Large intestine (tissue), 3 donors: ENCODE data around the gene KIF7. TPM values are rescaled to one million over a fixed set of nuclear protein-coding genes. Genes with fewer than 3 reads are reported as not detected.

Source experiments
- DNase-seq, 2 donors: peaks; one replicate each; pipeline versions ENCODE4 v3.0.0 to v3.0.0-alpha.2; 2013
- H3K27ac ChIP-seq: one replicate; pipeline ENCODE4 v1.5.1; 2013; ENCODE audit warnings: low read length
- H3K27me3 ChIP-seq: 2 replicates; pipeline ENCODE4 v1.6.1; 2013; ENCODE audit warnings: low read length; ENCODE audit not compliant: control insufficient read depth, insufficient read depth
- H3K36me3 ChIP-seq: 2 replicates; pipeline ENCODE4 v1.6.1; 2013; ENCODE audit warnings: low read length; ENCODE audit not compliant: control insufficient read depth, insufficient read depth
- H3K4me1 ChIP-seq: one replicate; pipeline ENCODE4 v1.6.1; 2013; ENCODE audit warnings: low read length; ENCODE audit not compliant: control insufficient read depth, insufficient read depth
- H3K4me3 ChIP-seq: one replicate; pipeline ENCODE4 v1.5.1; 2013; ENCODE audit warnings: low read length
- H3K9me3 ChIP-seq: one replicate; pipeline ENCODE4 v1.6.1; 2013; ENCODE audit warnings: mild to moderate bottlenecking, low read depth, low read length, moderate library complexity; ENCODE audit not compliant: control insufficient read depth
- WGBS: methylation state at CpG from one replicate; pipeline ENCODE4 v1.1.5; 2013; ENCODE audit warnings: low lambda C conversion rate; ENCODE audit not compliant: insufficient coverage; 5-methylcytosine and 5-hydroxymethylcytosine counted together
- polyA plus RNA-seq: library from polyadenylated mRNA; unstranded; fragments of 120-200 nt; gene quantifications from one replicate; pipeline ENCODE4 v1.2.1, GENCODE V29; 2013

Gene KIF7
- polyA plus RNA-seq, 1 donor: 3.7 TPM

DNA sequence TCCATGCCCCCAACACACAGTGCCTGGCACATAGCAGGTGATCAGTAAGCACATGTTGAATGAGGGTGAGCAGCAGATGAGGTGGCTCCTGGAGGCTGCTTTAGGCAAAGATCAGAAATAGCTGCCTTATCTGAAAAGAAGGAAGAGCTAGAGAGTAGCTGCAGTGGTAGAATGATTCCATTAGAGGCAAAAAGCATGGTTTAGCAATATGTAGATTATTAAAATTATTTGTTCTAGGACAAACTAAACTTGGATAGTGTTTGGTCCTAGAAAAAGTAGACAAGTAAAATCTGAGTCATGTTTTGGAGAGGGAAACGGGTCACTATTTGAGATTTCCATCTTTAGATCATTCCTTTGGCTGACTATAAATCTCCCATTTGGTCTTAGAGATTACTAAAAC lies 32.1 kb downstream of the KIF7 start:
- 100% methylated on average over 1 of the region's 1 CpG for WGBS
- Histone ChIP-seq H3K36me3 (peaks cover 52% of the 10 kb centered on the region), H3K27ac (no peak overlapping the region), H3K4me1 (no peaks in the 10 kb centered on the region), H3K27me3 (no peaks in the 10 kb centered on the region), H3K4me3 (no peak overlapping the region), H3K9me3 (no peaks in the 10 kb centered on the region)
- DNase-seq: no peak

DNA sequence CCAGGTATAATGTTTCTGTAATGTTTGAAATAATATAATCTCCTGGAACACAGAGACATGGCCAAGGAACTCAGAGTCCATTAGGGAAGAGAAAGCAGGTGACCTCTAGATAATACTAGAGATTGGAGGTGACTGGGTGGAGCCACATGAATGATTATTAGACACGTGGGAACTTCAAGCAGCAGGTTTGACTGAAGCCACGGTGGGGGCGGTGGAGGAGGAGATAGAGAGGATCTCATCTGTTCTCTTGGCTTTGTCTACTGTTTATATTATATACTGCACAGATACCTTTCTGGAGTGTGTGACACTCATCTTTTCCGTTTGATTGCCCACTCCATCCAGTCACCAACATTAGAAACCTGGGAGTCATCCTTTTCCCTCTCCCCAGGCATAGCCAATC lies 33.7 kb downstream of the KIF7 start:
- WGBS: 88% methylated on average over 1 of the region's 4 CpGs
- H3K4me3 ChIP-seq: no peak overlapping the region
- no peak overlapping the region for H3K27ac ChIP-seq
- H3K9me3 ChIP-seq: no peaks in the 10 kb centered on the region
- H3K27me3 ChIP-seq: no peaks in the 10 kb centered on the region
- H3K36me3 ChIP-seq: peaks cover 42% of the 10 kb centered on the region
- peak in 1 of 2 donors; percentile 32 for DNase-seq
- no peaks in the 10 kb centered on the region for H3K4me1 ChIP-seq

DNA sequence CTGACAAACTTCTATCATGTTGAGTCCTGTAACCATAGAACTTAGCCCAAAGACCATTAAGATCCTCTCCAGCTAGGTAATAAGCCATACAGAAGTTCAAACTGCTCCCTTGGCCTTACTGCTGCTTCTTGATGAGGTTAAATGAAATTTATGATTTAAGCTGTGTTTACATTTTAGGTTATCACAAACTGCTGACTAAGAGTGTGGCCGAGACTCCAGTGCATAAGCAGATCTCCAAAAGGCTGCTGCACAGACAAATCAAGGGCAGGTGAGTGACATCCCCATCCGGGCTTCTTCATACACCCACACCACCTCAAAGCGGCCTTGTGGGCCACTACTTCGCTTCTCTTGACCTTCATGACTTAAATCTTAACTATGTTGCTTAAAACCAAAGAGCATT lies 39.0 kb downstream of the KIF7 start:
- Histone ChIP-seq H3K4me1 (no peaks in the 10 kb centered on the region), H3K4me3 (no peak overlapping the region), H3K27me3 (no peaks in the 10 kb centered on the region), H3K27ac (no peak overlapping the region), H3K36me3 (peaks cover 17% of the 10 kb centered on the region), H3K9me3 (peaks cover 10% of the 10 kb centered on the region)
- no peak for DNase-seq
- WGBS: no CpG with 5 or more reads among the region's 4 CpGs

GRCh38 chr15:89615135-89615534 lies 40.1 kb downstream of the KIF7 start:
- no peak for DNase-seq
- WGBS: no CpG with 5 or more reads among the region's 1 CpG
- peaks cover 17% of the 10 kb centered on the region for H3K36me3 ChIP-seq

DNA sequence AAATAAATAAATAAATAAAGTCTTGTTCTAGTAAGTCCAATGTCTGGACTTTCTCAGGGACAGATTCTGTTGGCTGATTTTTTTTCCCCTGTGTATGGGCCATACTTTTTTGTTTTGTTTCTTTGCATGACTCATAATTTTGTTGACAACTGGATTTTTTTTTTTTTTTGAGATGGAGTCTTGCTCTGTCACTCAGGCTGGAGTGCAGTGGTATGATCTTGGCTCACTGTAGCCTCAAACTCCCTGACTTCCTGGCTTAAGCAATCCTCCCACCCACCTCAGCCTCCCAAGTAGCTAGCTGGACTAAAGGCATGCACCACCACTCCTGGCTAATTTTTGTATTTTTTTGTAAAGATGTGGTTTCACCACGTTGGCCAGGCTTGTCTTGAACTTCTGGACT lies 41.1 kb downstream of the KIF7 start:
- no CpG with 5 or more reads among the region's 1 CpG for WGBS
- Histone ChIP-seq H3K36me3 (peaks cover 12% of the 10 kb centered on the region), H3K9me3 (peaks cover 10% of the 10 kb centered on the region), H3K27me3 (no peaks in the 10 kb centered on the region), H3K4me1 (no peaks in the 10 kb centered on the region), H3K27ac (no peak overlapping the region), H3K4me3 (no peak overlapping the region)
- DNase-seq: no peak

More at GRCh38 chr15:89615135-89615534, 40.1 kb downstream of the KIF7 start:
- H3K9me3 ChIP-seq: peaks cover 10% of the 10 kb centered on the region
- H3K4me3 ChIP-seq: no peak overlapping the region
- no peaks in the 10 kb centered on the region for H3K4me1 ChIP-seq
- H3K27me3 ChIP-seq: no peaks in the 10 kb centered on the region
- no peak overlapping the region for H3K27ac ChIP-seq

GRCh38 chr15:89613031-89613430 lies 42.2 kb downstream of the KIF7 start:
- Histone ChIP-seq H3K36me3 (peaks cover 12% of the 10 kb centered on the region), H3K4me3 (no peak overlapping the region), H3K27me3 (no peaks in the 10 kb centered on the region), H3K4me1 (no peaks in the 10 kb centered on the region), H3K27ac (no peak overlapping the region), H3K9me3 (peaks cover 10% of the 10 kb centered on the region)
- DNase-seq: no peak
- WGBS: 100% methylated on average over 2 of the region's 2 CpGs

- WGBS: 100% methylated on average over 1 of the region's 2 CpGs
- H3K9me3 ChIP-seq: peaks cover 10% of the 10 kb centered on the region
- no peaks in the 10 kb centered on the region for H3K4me1 ChIP-seq
- no peak overlapping the region for H3K27ac ChIP-seq
- no peak overlapping the region for H3K4me3 ChIP-seq
- no peak for DNase-seq
- no peaks in the 10 kb centered on the region for H3K27me3 ChIP-seq
- H3K36me3 ChIP-seq: peaks cover 7% of the 10 kb centered on the region
These were observed 44.0 kb downstream of the KIF7 start for GRCh38 chr15:89611317-89611716.

DNA sequence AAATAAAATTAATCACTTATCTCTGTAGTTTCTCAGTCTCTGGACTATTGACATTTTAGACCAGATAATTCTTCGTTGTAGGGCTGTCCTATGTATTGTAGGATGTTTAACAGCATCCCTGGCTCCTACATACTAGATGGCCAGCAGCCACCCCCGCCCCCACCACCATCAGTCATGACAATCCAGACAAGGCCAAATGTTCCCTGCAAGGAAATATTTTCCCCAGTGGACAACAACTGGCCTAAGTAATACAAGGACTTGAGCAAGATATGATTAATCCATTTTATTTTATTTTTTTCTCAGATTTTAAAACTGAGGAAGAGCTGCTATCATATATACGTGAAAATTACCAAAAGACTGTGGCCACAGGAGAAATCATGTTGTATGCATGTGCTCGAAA lies 56.2 kb downstream of the KIF7 start:
- Histone ChIP-seq H3K4me1 (peaks cover 5% of the 10 kb centered on the region), H3K36me3 (peaks cover 9% of the 10 kb centered on the region), H3K27ac (no peak overlapping the region), H3K27me3 (no peaks in the 10 kb centered on the region), H3K4me3 (no peak overlapping the region), H3K9me3 (no peaks in the 10 kb centered on the region)
- WGBS: 100% methylated on average over 1 of the region's 4 CpGs
- DNase-seq: no peak

- Histone ChIP-seq H3K9me3 (no peaks in the 10 kb centered on the region), H3K4me3 (no peak overlapping the region), H3K27me3 (no peaks in the 10 kb centered on the region), H3K27ac (no peak overlapping the region), H3K36me3 (peaks cover 15% of the 10 kb centered on the region), H3K4me1 (peaks cover 5% of the 10 kb centered on the region)
- DNase-seq: no peak
- no CpG with 5 or more reads among the region's 4 CpGs for WGBS
These were observed 62.2 kb downstream of the KIF7 start for GRCh38 chr15:89593018-89593417.

DNA sequence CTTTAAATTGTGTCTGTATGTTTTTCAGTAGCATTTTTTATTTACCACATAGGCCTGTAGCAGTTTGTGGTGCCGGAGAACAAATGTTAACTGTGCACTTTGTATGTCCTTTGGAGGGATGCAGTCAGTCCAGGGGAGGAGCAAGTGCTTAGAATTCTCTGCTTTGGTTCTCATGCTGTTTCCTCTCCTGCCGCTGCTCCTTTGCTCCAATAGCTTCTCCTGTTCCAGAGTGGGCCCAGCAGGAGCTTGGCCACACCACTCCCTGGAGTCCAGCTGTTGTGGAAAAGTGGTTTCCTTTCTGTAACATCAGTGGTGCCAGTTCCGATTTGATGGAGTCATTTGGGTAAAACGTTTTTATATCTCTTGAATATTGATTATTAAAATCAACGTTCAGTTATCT lies 63.4 kb downstream of the KIF7 start:
- Histone ChIP-seq H3K27me3 (no peaks in the 10 kb centered on the region), H3K27ac (no peak overlapping the region), H3K36me3 (peaks cover 22% of the 10 kb centered on the region), H3K4me3 (no peak overlapping the region), H3K4me1 (peaks cover 5% of the 10 kb centered on the region), H3K9me3 (no peaks in the 10 kb centered on the region)
- 95% methylated on average over 4 of the region's 5 CpGs for WGBS
- no peak for DNase-seq

DNA sequence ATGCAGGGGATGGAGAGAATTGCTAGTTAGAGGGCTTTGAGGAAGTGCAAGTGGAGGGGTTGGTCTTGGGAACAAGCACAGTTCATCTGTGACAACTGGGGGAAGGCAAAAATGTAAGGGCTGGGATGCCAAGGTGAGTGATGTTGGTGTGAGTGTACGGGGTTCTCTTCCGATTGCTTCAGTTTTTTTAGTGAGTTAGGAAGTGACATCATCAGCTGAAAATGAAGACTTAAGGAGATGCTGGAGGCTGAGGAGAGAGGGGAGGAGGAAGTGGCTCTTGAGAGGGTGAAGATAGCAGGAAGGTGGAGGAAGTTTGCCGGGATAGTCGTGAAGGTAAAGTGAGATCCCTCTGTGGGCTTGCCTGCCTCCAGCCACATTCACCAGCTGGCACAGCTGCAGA lies 67.3 kb downstream of the KIF7 start:
- H3K4me3 ChIP-seq: no peak overlapping the region
- no peaks in the 10 kb centered on the region for H3K27me3 ChIP-seq
- H3K9me3 ChIP-seq: no peaks in the 10 kb centered on the region
- H3K36me3 ChIP-seq: peaks cover 32% of the 10 kb centered on the region
- DNase-seq: no peak
- 100% methylated on average over 2 of the region's 4 CpGs for WGBS
- no peak overlapping the region for H3K27ac ChIP-seq
- no peaks in the 10 kb centered on the region for H3K4me1 ChIP-seq
